Keratinocyte (primary cell): Measurements from ENCODE around the gene SEL1L2.

Source experiments
- EZH2 ChIP-seq: IDR thresholded peaks from one replicate; pipeline ENCODE4 v1.6.1; 2012; ENCODE audit warnings: inconsistent platforms, mild to moderate bottlenecking, low read length, moderate library complexity
- TF ChIP-seq, protein P1 (sequence below), 3 experiments: IDR thresholded peaks in 1 of 3; conservative IDR thresholded peaks in 1 of 3; optimal IDR thresholded peaks in 1 of 3; 2 replicates in 2 of 3; 3 replicates in 1 of 3; pipeline versions ENCODE3 to v1.5.1; 2011; ENCODE audit warnings: low read length in 3 of 3, mild to moderate bottlenecking in 3 of 3, moderate library complexity in 2 of 3, control low read depth in 1 of 3, inconsistent platforms in 1 of 3; ENCODE audit not compliant: insufficient read depth in 2 of 3; ENCODE audit errors: extremely low read depth in 1 of 3

DNA sequence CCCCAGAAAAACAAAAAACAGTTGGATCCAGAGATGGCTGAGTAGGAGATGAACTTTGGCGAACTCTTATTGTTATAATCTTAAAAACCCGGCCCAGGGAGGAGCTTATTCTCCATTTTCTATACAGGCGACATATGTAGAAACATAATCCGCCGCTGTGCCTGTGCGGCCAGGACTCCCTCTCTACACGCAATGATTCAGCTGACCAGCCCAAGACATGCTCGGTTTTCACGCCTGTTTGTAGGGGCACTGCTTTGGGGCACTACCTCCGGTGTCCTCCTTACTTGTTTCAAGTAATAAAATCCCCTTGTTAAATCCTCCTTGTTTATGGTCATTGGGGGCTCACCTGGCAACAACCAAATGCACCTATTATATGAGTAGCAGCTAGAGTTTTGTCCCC is 89.9 kb downstream of the SEL1L2 start:
- TF ChIP-seq, protein P1, sequence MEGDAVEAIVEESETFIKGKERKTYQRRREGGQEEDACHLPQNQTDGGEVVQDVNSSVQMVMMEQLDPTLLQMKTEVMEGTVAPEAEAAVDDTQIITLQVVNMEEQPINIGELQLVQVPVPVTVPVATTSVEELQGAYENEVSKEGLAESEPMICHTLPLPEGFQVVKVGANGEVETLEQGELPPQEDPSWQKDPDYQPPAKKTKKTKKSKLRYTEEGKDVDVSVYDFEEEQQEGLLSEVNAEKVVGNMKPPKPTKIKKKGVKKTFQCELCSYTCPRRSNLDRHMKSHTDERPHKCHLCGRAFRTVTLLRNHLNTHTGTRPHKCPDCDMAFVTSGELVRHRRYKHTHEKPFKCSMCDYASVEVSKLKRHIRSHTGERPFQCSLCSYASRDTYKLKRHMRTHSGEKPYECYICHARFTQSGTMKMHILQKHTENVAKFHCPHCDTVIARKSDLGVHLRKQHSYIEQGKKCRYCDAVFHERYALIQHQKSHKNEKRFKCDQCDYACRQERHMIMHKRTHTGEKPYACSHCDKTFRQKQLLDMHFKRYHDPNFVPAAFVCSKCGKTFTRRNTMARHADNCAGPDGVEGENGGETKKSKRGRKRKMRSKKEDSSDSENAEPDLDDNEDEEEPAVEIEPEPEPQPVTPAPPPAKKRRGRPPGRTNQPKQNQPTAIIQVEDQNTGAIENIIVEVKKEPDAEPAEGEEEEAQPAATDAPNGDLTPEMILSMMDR (optimal IDR thresholded peaks at IDR 0.05 in 1 of 3, IDR thresholded peaks at IDR 0.05 in 1 of 3, conservative IDR thresholded peaks at IDR 0.05 in 1 of 3; ENCODE audit: extremely low read depth in 1 of 3, insufficient read depth in 2 of 3, low read length in 3 of 3): no peak
- TF ChIP-seq EZH2: no peak
